ENCODE results near the gene TEX35. TPM values are rescaled to one million over a fixed set of nuclear protein-coding genes. Genes with fewer than 3 reads are reported as not detected.

The TEX35 gene
- total and polyA plus RNA-seq, 10 of the 15 experiments (the other 5 are each of a cell fraction or from before 2014, with no cell fraction given), result not detected

GRCh38 chr1:178542554-178543289 is 29.8 kb downstream of the TEX35 start (continued):
- TF ChIP-seq ZBTB11 (CRISPR knock-in tag; IDR thresholded peaks at IDR 0.05) (no peak), SPI1 (IDR thresholded peaks at IDR 0.05; ENCODE audit: borderline replicate concordance, insufficient read depth, low read depth, low read length) (no peak), CTCF (IDR thresholded peaks at IDR 0.05 in 2 of 3, conservative IDR thresholded peaks at IDR 0.05 in 1 of 3; ENCODE audit: control insufficient read depth in 2 of 3, extremely low read depth in 1 of 3, insufficient read depth in 1 of 3, low read depth in 3 of 3, low read length in 3 of 3) (peak; percentile 77 to 90 (median 81)), RAD21 (IDR thresholded peaks at IDR 0.05; ENCODE audit: insufficient read depth, low read depth, low read length) (peak; percentile 77), JUNB (IDR thresholded peaks at IDR 0.05) (no peak), MEF2B (IDR thresholded peaks at IDR 0.05; ENCODE audit: partially characterized antibody, poor library complexity, severe bottlenecking) (peak; percentile 45), RELB (IDR thresholded peaks at IDR 0.05; ENCODE audit: low read depth) (no peak), TBL1XR1 (IDR thresholded peaks at IDR 0.05; ENCODE audit: low read depth, low read length) (0 out of 2 replicates have a peak, but pooled peaks have one; percentile 10), HDAC6 (IDR thresholded peaks at IDR 0.05; ENCODE audit: unreplicated experiment) (no peak), SMC3 (IDR thresholded peaks at IDR 0.05; ENCODE audit: borderline replicate concordance, low read length) (peak; percentile 61), CREM (IDR thresholded peaks at IDR 0.05; ENCODE audit: low read depth) (peak; percentile 41; the same call in 1 of the 2 replicates), NFXL1 (IDR thresholded peaks at IDR 0.05; ENCODE audit: borderline replicate concordance) (no peak), ATF7 (IDR thresholded peaks at IDR 0.05; ENCODE audit: low read depth) (no peak), YY1 (IDR thresholded peaks at IDR 0.05; ENCODE audit: low read depth, low read length) (peak; percentile 51), MYC (IDR thresholded peaks at IDR 0.05; ENCODE audit: insufficient read depth, insufficient read length, insufficient replicate concordance, low read length, severe bottlenecking) (no peak), IRF4 (IDR thresholded peaks at IDR 0.05; ENCODE audit: low read depth, low read length) (no peak), KLF5 (IDR thresholded peaks at IDR 0.05; ENCODE audit: partially characterized antibody) (no peak), NFYB (IDR thresholded peaks at IDR 0.05; ENCODE audit: insufficient read depth, low read depth, low read length) (no peak), MEF2A (IDR thresholded peaks at IDR 0.05; ENCODE audit: insufficient read depth, low read depth, low read length) (0 out of 2 replicates have a peak, but pooled peaks have one; percentile 55), SREBF2 (IDR thresholded peaks at IDR 0.05; ENCODE audit: low read length) (no peak), TAF1 (IDR thresholded peaks at IDR 0.05; ENCODE audit: borderline replicate concordance, low read depth, low read length) (no peak), RCOR1 (conservative IDR thresholded peaks at IDR 0.05; ENCODE audit: low read depth, low read length) (no peak)

Measured in GM12878 (cell line).